MG63 (cell line): Measurements from ENCODE around the gene MYT1. TPM values are rescaled to one million over a fixed set of nuclear protein-coding genes. Genes with fewer than 3 reads are reported as not detected.
"Not testable (repeated sequence)": the region's sequence is repeated elsewhere in the genome, so short reads cannot be mapped to it uniquely, and the experiment has no call there.

Experiments used
- DNase-seq: peaks from one replicate; pipeline ENCODE4 v3.0.0-alpha.2; 2020
- H3K27me3 ChIP-seq: fragments of 250-450 bp; sonication (Bioruptor Pico); 2 replicates; pipeline ENCODE4 v1.5.1; 2020; ENCODE audit warnings: mild to moderate bottlenecking, moderate library complexity
- H3K36me3 ChIP-seq: fragments of 250-450 bp; sonication (Bioruptor Pico); 2 replicates; pipeline ENCODE4 v1.5.1; 2020; ENCODE audit warnings: mild to moderate bottlenecking, moderate library complexity
- H3K4me3 ChIP-seq: fragments of 250-450 bp; sonication (Bioruptor Pico); 2 replicates; pipeline ENCODE4 v1.5.1; 2020; ENCODE audit warnings: mild to moderate bottlenecking, moderate library complexity
- H3K9me3 ChIP-seq: fragments of 250-450 bp; sonication (Bioruptor Pico); 2 replicates; pipeline ENCODE4 v1.5.1; 2020; ENCODE audit warnings: mild to moderate bottlenecking, moderate library complexity
- total RNA-seq: library from RNA; depleted of rRNA; stranded (reverse); fragments of >200 nt; shearing (Covaris generic); gene quantifications from 2 replicates; pipeline ENCODE4 v1.2.3, GENCODE V29; 2014; ENCODE audit warnings: low replicate concordance

The MYT1 gene
- total RNA-seq, 1 experiment from 2014 or later, result not detected

- DNase-seq, result no peak
- Histone ChIP-seq H3K9me3 (no peaks in the 10 kb centered on the region), H3K4me3 (no peak overlapping the region), H3K36me3 (no peaks in the 10 kb centered on the region), H3K27me3 (no peaks in the 10 kb centered on the region)
These were observed 61.8 kb downstream of the MYT1 start for GRCh38 chr20:64225828-64226598.

- Histone ChIP-seq H3K27me3 (no peaks in the 10 kb centered on the region), H3K4me3 (no peak overlapping the region), H3K36me3 (no peaks in the 10 kb centered on the region), H3K9me3 (no peaks in the 10 kb centered on the region)
- no peak for DNase-seq
These were observed 62.7 kb downstream of the MYT1 start for GRCh38 chr20:64226686-64227580.

- H3K36me3 ChIP-seq, result no peaks in the 10 kb centered on the region
- no peak for DNase-seq
- no peaks in the 10 kb centered on the region for H3K9me3 ChIP-seq
- no peaks in the 10 kb centered on the region for H3K27me3 ChIP-seq
- no peak overlapping the region for H3K4me3 ChIP-seq
These were observed 63.9 kb downstream of the MYT1 start for GRCh38 chr20:64228086-64228653.

- H3K4me3 ChIP-seq, result no peak overlapping the region
- no peaks in the 10 kb centered on the region for H3K9me3 ChIP-seq
- no peaks in the 10 kb centered on the region for H3K36me3 ChIP-seq
- DNase-seq, result no peak
- no peaks in the 10 kb centered on the region for H3K27me3 ChIP-seq
These were observed 64.7 kb downstream of the MYT1 start for GRCh38 chr20:64228751-64229506.

- Histone ChIP-seq H3K27me3 (no peaks in the 10 kb centered on the region), H3K4me3 (no peak overlapping the region), H3K36me3 (no peaks in the 10 kb centered on the region), H3K9me3 (no peaks in the 10 kb centered on the region)
- DNase-seq, result no peak
These were observed 65.3 kb downstream of the MYT1 start for GRCh38 chr20:64229507-64230061.

DNA sequence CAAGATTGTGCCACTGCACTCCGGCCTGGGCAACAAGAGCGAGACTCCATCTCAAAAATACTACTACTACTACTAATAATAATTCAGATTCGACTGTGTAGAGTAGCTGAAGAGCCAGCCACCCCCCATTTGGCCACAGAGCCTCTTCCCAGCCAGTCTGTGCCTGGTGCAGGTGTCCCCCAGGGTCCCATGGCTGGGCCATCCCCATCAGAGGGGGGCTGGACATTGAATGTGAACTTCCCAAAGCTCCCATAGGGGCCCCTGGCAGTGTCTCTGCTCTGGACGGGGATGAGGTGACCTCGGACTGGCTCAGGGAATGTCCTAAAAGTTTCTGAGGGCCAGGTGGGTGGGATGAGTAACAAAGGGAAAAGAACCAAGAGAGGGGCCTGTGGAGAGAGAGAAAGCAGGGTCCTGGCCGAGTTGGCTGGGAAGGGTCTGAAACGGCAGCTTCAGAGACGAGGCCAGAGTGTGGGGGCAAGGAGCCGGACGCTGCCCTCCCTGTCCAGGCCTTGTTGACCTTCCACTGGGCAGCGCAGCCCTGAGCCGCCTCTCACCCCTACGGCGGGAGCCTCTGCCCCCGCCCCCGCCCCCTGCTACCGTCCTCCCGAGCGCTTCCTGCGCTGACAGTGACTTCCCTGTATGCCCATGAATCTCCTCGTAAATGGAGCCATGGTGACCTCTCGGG lies 66.4 kb downstream of the MYT1 start:
- H3K27me3 ChIP-seq, result no peaks in the 10 kb centered on the region
- no peaks in the 10 kb centered on the region for H3K36me3 ChIP-seq
- no peak overlapping the region for H3K4me3 ChIP-seq
- DNase-seq, result no peak
- no peaks in the 10 kb centered on the region for H3K9me3 ChIP-seq

- Histone ChIP-seq H3K4me3 (no peak overlapping the region), H3K9me3 (no peaks in the 10 kb centered on the region)
These were observed 67.6 kb downstream of the MYT1 start for GRCh38 chr20:64231621-64232550.

DNA sequence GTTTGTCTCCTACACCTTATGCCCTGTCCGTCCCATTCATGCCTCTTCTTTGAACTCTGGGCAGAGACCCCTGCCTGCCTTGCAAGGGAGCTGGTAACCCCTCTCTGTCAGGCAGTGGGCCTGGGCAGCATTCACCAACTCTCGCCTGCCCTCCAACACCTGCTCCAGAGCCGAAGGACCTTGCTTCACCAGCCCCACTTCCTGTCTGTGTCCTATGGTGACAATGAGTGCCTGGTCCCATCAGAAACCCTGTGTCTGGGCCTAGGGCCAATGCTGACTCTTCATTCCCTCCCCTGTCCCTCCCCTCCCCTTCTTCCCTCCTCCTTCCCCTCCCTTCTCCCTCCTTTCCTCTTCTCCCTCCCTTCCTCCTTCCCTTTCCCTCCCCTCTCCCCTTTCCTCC lies 68.5 kb downstream of the MYT1 start:
- H3K9me3 ChIP-seq, result no peaks in the 10 kb centered on the region
- no peaks in the 10 kb centered on the region for H3K36me3 ChIP-seq
- H3K4me3 ChIP-seq, result no peak overlapping the region
- no peaks in the 10 kb centered on the region for H3K27me3 ChIP-seq
- peak; percentile 28 for DNase-seq

More at GRCh38 chr20:64231621-64232550, 67.6 kb downstream of the MYT1 start:
- no peak for DNase-seq
- Histone ChIP-seq H3K36me3 (no peaks in the 10 kb centered on the region), H3K27me3 (no peaks in the 10 kb centered on the region)

GRCh38 chr20:64233725-64234124 lies 69.5 kb downstream of the MYT1 start:
- peak; percentile 67 for DNase-seq
- no peaks in the 10 kb centered on the region for H3K27me3 ChIP-seq
- no peaks in the 10 kb centered on the region for H3K9me3 ChIP-seq
- H3K4me3 ChIP-seq, result no peak overlapping the region
- no peaks in the 10 kb centered on the region for H3K36me3 ChIP-seq

DNA sequence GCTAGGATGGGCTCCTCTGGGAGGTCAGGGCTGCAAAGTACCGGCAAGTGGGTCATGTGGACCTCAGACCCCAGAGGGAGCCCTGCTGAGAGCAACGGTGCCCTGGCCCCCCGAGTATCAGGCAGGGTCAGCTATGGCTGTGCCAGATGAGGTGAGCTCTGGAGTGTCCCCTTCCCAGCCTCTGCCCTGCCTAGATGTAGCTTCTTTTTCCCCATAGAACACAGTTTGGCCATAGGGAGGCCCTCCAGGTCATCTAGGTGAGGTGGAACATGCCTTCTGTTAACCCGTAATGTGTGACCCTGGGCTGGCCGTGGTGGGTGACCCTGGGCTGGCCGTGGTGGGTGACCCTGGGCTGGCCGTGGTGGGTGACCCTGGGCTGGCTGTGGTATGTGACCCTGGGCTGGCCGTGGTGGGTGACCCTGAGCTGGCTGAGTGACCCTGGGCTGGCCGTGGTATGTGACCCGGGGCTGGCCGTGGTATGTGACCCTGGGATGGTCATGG lies 70.1 kb downstream of the MYT1 start:
- Histone ChIP-seq H3K36me3 (no peaks in the 10 kb centered on the region), H3K4me3 (no peak overlapping the region), H3K27me3 (no peaks in the 10 kb centered on the region), H3K9me3 (no peaks in the 10 kb centered on the region)
- DNase-seq, result no peak

DNA sequence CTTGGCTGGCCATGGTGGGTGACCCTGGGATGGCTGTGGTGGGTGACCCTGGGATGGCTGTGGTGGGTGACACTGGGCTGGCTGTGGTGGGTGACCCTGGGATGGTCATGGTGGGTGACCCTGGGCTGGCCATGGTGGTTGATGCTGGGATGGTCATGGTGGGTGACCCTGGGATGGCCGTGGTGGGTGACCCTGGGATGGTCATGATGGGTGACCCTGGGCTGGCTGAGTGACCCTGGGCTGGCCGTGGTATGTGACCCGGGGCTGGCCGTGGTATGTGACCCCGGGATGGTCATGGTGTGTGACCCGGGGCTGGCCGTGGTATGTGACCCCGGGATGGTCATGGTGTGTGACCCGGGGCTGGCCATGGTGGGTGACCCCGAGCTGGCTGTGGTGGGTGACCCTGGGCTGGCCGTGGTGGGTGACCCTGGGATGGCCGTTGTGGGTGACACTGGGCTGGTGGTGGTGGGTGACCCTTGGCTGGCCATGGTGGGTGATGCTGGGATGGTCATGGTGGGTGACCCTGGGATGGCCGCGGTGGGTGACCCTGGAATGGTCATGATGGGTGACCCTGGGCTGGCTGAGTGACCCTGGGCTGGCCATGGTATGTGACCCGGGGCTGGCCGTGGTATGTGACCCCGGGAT lies 70.8 kb downstream of the MYT1 start:
- H3K9me3 ChIP-seq, H3K4me3 ChIP-seq, H3K27me3 ChIP-seq, H3K36me3 ChIP-seq, DNase-seq: not testable (repeated sequence)

DNA sequence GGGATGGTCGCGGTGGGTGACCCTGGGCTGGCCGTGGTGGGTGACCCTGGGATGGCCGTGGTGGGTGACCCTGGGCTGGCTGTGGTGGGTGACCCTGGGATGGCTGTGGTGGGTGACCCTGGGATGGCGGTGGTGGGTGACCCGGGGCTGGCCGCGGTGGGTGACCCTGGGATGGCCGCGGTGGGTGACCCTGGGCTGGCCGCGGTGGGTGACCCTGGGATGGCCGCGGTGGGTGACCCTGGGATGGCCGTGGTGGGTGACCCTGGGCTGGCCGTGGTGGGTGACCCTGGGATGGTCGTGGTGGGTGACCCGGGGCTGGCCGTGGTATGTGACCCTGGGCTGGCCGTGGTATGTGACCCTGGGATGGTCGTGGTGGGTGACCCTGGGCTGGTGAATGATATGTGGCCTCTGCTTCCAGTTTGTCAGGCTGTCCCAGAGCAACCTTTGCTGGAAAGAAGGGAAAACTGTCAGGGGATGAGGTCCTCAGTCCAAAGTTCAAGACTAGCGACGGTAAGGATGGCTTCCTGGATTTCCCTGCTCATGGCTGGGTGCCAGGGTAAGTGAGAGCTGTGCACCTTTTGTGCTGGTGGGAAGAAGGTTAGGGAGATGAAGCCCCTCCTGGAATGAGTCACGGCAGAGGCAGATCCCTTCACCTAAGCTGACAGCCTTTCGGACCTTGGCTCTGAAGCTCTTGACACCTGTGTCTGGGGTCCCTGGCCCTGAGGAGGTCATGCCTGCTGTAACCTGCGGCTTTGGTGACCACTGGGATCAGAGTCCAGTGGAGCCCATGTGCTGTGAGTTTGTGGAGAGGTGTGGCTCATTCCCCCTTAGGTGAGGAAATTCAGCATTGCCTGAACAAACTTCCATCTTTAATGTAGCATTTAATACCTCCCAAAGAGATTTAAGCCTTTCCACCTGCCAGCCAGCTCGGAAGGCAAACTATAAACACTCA lies 72.2 kb downstream of the MYT1 start:
- Histone ChIP-seq H3K4me3 (no peak overlapping the region), H3K9me3 (no peaks in the 10 kb centered on the region), H3K27me3 (no peaks in the 10 kb centered on the region), H3K36me3 (no peaks in the 10 kb centered on the region)
- DNase-seq, result no peak

DNA sequence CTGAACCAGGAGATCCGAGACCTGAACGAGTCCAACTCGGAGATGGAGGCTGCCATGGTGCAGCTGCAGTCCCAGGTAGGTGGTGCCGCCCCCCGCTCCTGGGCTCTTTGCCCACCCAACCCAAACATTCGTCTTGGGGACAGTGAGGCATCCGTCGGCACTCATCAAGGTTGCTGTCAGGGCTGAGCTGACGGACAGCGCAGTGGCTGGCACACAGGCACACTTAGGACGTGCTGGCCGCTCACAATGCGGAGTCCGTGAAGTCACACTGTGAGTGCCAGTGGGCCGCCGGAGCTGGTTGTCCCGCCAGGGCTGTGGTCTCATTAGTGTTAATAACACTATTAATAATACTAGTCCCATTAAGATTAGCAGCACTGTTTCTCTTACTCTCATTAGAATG lies 73.1 kb downstream of the MYT1 start:
- no peak for DNase-seq
- Histone ChIP-seq H3K27me3 (no peaks in the 10 kb centered on the region), H3K36me3 (no peaks in the 10 kb centered on the region), H3K9me3 (no peaks in the 10 kb centered on the region), H3K4me3 (no peak overlapping the region)
